NCI-H2227 treated with DMSO at 0.1 percent for 48 hours (cell line): ENCODE measurements around the gene AP1S2.

Experiments
- DNase-seq: peaks from one replicate; lab custom pipeline; 2025; lab: John Stamatoyannopoulos, UW

The AP1S2 gene

DNA sequence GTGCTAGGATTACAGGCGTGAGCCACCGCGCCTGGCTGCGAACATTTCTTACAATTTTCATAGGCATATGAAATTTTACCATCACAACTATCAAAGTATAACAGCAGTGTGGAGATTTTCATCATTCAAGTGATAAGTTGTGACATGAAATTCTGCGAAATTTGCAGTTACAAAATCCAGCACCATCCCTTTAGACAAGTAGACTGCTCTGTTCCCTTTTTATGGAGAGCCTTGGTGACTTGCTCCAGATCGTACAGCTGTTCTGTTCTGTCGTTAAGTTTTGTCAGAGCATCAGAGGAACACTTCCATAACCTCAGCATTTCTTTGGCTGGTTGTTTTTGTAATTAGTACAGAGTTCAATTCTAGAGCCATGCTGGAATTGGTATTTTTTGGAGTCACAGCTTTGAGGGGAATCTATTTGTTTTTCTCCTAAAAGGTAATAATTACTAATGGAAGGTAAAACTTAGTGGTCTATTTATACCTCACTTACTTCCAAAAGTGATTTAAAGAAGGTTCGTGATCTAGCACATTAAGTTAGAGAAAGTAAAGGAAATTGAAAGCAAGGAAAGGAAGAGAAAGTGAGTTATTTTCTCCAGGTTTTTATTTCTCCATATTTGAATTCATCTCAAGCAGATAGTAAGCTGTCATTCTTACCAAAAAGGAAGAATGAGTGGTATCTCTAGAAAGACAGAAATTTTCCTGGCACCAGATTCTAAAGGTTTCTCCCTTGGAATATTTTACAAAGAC lies 42.2 kb downstream of the AP1S2 start:
- DNase-seq: no peak

DNA sequence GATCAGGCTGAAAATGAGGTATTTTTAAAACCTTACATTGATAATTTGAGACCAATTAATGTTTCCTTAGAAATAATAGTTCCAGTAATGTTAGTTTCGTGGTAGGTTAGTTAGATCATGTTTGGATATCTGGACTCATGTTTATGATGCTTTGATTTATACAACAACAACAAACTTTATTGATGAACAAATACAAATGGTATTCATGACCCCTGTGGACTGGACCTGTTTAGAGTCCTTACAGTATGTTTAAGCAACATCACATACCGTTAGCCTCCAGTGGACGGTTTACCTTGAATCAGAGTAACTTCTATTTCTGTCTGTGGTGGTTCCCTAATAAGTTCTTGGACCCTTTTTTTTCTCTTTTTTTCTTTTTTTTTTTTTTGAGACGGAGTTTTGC lies 46.4 kb downstream of the AP1S2 start:
- no peak for DNase-seq

DNA sequence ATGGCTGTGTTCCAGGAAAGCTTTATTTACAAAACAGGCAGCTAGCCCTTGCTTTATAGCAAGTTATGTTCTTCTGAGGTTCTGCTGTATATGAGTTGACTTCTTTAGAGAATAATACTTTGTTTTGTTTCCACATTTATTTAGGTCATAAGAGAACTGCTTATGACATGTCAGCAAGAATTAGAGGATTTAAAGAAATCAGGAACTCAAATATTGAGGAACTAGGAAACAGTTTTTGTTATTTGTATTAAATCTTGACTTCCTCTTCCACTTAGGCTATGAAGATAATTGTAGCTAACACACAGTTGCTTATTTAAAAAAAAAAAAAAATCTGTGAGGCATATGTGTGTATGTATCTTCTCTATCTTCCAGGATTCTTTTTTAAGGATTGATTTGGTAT lies 50.0 kb downstream of the AP1S2 start:
- DNase-seq: no peak

DNA sequence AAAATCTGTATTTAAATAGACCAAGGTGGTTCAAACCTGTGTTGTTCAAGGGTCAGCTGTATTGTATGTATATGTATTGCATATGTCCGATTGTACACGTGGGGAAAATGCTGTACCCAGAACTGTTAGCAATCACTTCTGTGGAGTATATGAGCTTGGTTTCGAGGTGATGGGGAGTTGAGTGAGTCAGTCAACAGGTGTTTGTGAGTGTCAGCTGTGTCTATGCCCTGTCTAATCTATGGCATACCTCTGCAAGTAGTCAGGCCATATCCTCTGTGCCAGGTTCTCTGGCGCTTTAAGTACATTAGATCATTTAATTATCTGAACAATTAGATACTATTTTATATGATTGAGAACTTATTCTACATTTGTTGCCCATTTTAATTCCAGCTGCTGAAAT lies 56.9 kb downstream of the AP1S2 start:
- DNase-seq: no peak

DNA sequence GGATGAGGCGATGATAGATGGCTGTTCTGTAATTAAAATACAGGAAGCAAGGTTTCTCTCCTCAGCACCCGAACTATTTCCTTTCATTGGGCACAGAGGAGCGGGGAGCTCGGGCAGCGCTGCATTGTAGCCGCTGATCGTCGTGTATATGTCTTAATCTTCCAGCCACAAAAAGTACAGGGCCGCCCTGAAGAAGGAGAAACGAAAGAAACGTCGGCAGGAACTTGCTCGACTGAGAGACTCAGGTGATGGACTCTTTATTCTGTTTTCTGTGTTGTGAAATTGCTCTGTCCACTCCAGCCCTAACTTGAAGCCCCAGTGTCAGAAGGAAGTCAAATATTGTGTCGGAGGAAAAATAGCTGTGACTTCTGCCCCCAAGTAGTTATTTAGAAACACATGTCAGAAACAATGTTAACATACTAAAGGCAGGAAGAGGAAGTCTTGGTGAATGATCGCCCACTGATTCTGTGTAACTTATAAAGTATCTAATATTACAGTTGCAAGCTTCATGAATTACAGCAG lies 63.8 kb downstream of the AP1S2 start:
- peak; percentile 27 for DNase-seq

DNA sequence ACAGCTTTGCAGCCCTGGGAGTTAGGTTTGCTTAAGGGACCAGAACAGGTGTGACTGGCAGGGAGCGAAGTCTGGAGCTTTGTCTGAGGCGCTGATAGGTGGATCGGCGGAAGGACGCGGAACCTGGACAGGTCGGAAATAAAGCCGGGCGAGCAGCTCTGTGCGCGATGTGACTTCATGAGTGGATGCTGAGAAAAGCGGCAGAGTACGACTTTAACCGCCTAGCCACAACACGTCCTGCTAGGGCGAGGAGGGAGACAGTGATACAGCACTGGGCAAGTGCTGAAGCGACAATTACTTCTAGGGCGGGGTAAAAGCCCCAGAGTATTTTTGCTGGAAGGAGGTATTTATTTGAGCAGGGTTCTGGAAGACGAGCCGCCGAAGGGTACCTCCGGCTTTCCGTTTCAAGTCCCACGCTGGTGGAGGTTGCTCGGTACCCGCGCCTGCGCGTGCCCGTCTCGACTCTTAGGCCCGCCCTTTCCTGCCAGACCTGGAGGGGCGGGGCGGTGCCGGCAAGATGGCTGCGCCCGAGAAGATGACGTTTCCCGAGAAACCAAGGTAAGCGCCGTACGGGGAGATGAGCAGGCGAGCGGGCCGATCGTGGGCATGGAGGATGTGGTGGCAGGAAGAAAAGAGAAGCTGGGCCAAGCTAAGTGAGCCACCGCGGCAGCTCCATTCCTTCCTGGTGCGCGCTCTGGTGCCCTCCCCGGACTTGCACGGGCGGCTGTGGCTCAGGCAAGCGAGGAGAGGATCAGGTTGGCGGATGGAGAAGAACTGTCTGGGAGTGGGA lies 64.4 kb downstream of the AP1S2 start, which contains the start of gene ZRSR2:
Gene ZRSR2, plus strand, starts transcription at position 506 of the 790 bp plus-strand sequence. Its CDS starts 12 bp downstream, at position 518.
- peak; percentile 92 for DNase-seq

DNA sequence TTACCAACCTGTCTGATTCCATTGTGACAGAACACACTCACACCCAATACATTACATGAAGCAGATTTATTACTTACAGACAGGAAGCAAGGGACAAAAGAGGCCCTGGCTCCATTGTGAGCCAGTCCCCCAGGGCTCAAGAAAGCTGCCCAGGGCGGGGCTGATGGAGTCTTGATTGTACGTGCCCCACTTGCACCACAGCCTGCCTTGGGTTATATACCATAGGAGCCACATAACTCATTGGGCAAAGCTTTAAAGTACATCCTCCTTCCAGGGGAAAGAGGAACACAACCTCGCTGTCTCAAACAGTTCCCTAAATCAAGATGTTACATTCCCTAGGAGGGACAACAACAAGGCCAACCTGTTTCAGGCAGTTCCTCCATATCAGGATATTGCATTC lies 67.7 kb downstream of the AP1S2 start:
- no peak for DNase-seq

DNA sequence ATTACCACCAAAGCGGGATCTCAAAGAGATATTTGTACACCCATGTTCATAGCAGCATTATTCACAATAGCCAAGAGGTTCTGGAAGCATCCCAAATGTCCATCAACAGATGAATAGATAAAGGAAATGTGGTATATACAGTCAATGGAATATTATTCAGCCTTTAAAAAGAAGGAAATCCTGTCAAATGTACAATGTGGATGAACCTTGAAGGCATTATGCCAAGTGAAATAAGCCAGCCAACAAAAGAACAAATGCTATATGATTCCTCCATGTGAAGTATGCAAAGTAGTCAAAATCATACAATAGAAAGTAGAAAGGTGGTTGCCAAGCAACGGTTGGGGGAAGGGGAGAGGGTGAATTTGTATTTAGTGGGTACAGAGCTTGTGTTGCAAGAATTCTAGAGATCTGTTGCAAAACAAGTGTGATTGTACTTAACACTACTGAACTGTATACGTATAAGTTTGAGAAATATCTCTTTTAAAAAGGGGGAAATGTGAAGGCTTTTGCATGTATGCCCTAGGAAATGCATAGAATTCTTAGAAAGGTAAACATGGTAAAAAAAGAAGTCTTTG lies 69.3 kb downstream of the AP1S2 start:
- no peak for DNase-seq

DNA sequence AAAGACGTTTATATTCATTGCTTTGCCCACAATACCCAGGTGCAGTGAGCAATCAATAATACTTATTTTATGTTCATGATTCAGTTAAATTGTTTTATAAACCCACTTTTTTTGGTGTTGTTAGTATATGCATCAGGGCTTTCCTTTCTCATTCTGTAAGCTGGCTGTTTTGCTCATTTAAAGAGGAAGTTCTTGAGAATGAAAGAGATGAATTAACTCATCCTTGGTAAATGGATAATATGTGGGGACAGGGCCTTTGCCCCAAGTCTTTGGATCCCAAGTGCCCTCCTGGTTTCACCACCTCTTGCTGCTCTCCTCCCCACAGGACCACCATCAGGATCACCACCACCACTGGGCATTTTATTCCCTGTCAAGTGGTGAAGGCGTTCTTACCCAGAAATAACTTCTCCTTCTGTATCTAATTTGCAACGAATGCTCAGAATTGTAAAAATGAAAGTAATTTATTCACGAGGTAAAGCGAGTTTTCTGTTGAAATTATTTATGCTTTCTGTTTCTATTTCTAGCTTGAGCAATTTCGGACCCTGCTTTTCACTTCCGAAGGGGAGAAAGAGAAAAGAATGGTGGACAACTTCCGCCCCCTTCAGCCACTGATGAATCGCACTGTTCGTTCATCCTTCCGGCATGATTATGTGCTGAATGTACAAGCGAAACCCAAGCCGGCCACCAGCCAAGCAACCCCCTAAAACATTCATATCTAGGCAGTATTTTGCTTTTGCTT lies 72.5 kb downstream of the AP1S2 start:
- no peak for DNase-seq
